HG02588 (cell line): ENCODE measurements around the gene RPLP1.
A peak's percentile ranks its signal among the peaks of the same experiment; 100 is the strongest.
"Not testable (repeated sequence)": the region's sequence is repeated elsewhere in the genome, so short reads cannot be mapped to it uniquely, and the experiment has no call there.

Experiments used
- ATAC-seq: cut with Tn5 transposase; IDR thresholded peaks from one replicate; pipeline ENCODE4 v1.9.1; 2021; ENCODE audit warnings: mild to moderate bottlenecking, moderate library complexity; ENCODE audit not compliant: unreplicated experiment

Gene RPLP1

GRCh38 chr15:69436951-69437350 is 15.7 kb upstream of the RPLP1 start:
- no peak for ATAC-seq

GRCh38 chr15:69439623-69440022 is 13.0 kb upstream of the RPLP1 start:
- no peak for ATAC-seq

GRCh38 chr15:69443032-69443611 is 9.5 kb upstream of the RPLP1 start:
- ATAC-seq, result no peak

GRCh38 chr15:69444686-69445085 is 7.9 kb upstream of the RPLP1 start:
- no peak for ATAC-seq

- ATAC-seq, result no peak
Observed at GRCh38 chr15:69446953-69447352, 5.7 kb upstream of the RPLP1 start.

- ATAC-seq, result not testable (repeated sequence)
Observed at GRCh38 chr15:69450221-69450620, 2.4 kb upstream of the RPLP1 start.

- no peak for ATAC-seq
Observed at GRCh38 chr15:69450968-69451695, 1.5 kb upstream of the RPLP1 start.

- peak; percentile 33 for ATAC-seq
Observed at GRCh38 chr15:69451951-69452691, 497 bp upstream of the RPLP1 start.

GRCh38 chr15:69454953-69455352 is 2.3 kb downstream of the RPLP1 start:
- ATAC-seq, result no peak

GRCh38 chr15:69456208-69457166 is 3.9 kb downstream of the RPLP1 start:
- ATAC-seq, result no peak

- ATAC-seq, result no peak
Observed at GRCh38 chr15:69457304-69458280, 5.0 kb downstream of the RPLP1 start.

GRCh38 chr15:69459066-69459465 is 6.4 kb downstream of the RPLP1 start:
- no peak for ATAC-seq

GRCh38 chr15:69460481-69460880 is 7.9 kb downstream of the RPLP1 start:
- no peak for ATAC-seq

- no peak for ATAC-seq
Observed at GRCh38 chr15:69462030-69462492, 9.4 kb downstream of the RPLP1 start.

- peak; percentile 76 for ATAC-seq
Observed at GRCh38 chr15:69462493-69463181, 10.0 kb downstream of the RPLP1 start.

GRCh38 chr15:69463182-69463756 is 10.7 kb downstream of the RPLP1 start:
- ATAC-seq, result no peak

GRCh38 chr15:69465253-69465652 is 12.6 kb downstream of the RPLP1 start:
- no peak for ATAC-seq

- no peak for ATAC-seq
Observed at GRCh38 chr15:69466733-69467132, 14.1 kb downstream of the RPLP1 start.

GRCh38 chr15:69467636-69468035 is 15.0 kb downstream of the RPLP1 start:
- ATAC-seq, result no peak
